AG04450 (cell line): ENCODE results near the gene LAMB2. TPM values are rescaled to one million over a fixed set of nuclear protein-coding genes. Genes with fewer than 3 reads are reported as not detected.
A peak's percentile ranks its signal among the peaks of the same experiment; 100 is the strongest.

Source experiments
- CTCF ChIA-PET: fragments of 300-600, 350-600 bp; formaldehyde crosslinking; extraction: SDS; loops from one replicate; lab custom pipeline; 2022; ENCODE audit warnings: antibody characterized with exemption, inconsistent platforms; lab: Charles Lee
- POLR2A ChIA-PET: fragments of 350-600 bp; formaldehyde crosslinking; extraction: SDS; loops from one replicate; lab custom pipeline; 2021; ENCODE audit warnings: antibody characterized with exemption, inconsistent platforms; lab: Yijun Ruan, JAX
- DNase-seq: peaks from one replicate; pipeline ENCODE4 v3.0.0-alpha.2; 2011; ENCODE audit warnings: low read depth, low spot score
- H3K27ac ChIP-seq: one replicate; pipeline ENCODE4 v1.5.1; 2012; ENCODE audit warnings: low read depth, low read length, control low read depth
- H3K27me3 ChIP-seq: one replicate; pipeline ENCODE4 v1.6.0; 2012; ENCODE audit warnings: low read length; ENCODE audit not compliant: control insufficient read depth, insufficient read depth
- H3K4me3 ChIP-seq: 2 replicates; pipeline ENCODE4 v1.5.1; 2011; ENCODE audit warnings: mild to moderate bottlenecking, low read depth, low read length, control low read depth
- H3K9me3 ChIP-seq: 2 replicates; pipeline ENCODE4 v1.5.1; 2012; ENCODE audit warnings: low read length; ENCODE audit not compliant: control insufficient read depth, insufficient read depth
- polyA plus RNA-seq: library from polyadenylated mRNA; depleted of rRNA; stranded (reverse); fragments of >200 nt; gene quantifications from 2 replicates; pipeline ENCODE4 v1.2.3, GENCODE V29; 2011
- TF ChIP-seq, protein P1 (sequence below): IDR thresholded peaks from 2 replicates; pipeline ENCODE4 v1.5.1; 2011; ENCODE audit warnings: low read depth, low read length, control low read depth, inconsistent platforms

The LAMB2 gene
- polyA plus RNA-seq, 1 experiment = 470 TPM

GRCh38 chr3:49165771-49166751, 33.2 kb upstream of the LAMB2 start, which contains the start of gene CCDC71:
CCDC71 (minus strand) TSS chr3:49166331; CDS start chr3:49164208, 2,123 bp downstream.
- peak; percentile 7 for DNase-seq
- H3K27ac ChIP-seq = peak within 1 kb of the TSS; percentile 39
- no peaks in the 10 kb centered on the region; the same call in 1 of the 2 replicates for H3K9me3 ChIP-seq
- ChIA-PET CTCF (interaction anchor here (1.2 kb wide), 1 partner anchor 284 kb away, joined by 4 read pairs; no protein-coding TSS in a partner anchor), POLR2A (interaction anchor here (0.6 to 0.7 kb wide), 2 partner anchors 12 to 309 kb away, joined by 3 to 4 read pairs; no protein-coding TSS in a partner anchor)
- H3K4me3 ChIP-seq = peak within 1 kb of the TSS; percentile 94
- TF ChIP-seq, protein P1, sequence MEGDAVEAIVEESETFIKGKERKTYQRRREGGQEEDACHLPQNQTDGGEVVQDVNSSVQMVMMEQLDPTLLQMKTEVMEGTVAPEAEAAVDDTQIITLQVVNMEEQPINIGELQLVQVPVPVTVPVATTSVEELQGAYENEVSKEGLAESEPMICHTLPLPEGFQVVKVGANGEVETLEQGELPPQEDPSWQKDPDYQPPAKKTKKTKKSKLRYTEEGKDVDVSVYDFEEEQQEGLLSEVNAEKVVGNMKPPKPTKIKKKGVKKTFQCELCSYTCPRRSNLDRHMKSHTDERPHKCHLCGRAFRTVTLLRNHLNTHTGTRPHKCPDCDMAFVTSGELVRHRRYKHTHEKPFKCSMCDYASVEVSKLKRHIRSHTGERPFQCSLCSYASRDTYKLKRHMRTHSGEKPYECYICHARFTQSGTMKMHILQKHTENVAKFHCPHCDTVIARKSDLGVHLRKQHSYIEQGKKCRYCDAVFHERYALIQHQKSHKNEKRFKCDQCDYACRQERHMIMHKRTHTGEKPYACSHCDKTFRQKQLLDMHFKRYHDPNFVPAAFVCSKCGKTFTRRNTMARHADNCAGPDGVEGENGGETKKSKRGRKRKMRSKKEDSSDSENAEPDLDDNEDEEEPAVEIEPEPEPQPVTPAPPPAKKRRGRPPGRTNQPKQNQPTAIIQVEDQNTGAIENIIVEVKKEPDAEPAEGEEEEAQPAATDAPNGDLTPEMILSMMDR = no peak
- no peaks in the 10 kb centered on the region for H3K27me3 ChIP-seq

GRCh38 chr3:49164983-49165720, 32.3 kb upstream of the LAMB2 start:
- POLR2A ChIA-PET = interaction anchor here (0.7 kb wide), 1 partner anchor 11 kb away, joined by 3 read pairs; no protein-coding TSS in a partner anchor
- no peaks in the 10 kb centered on the region for H3K27me3 ChIP-seq
- TF ChIP-seq, protein P1 = no peak
- CTCF ChIA-PET = interaction anchor here (1.1 to 1.2 kb wide), 2 partner anchors 9 to 285 kb away, joined by 3 to 4 read pairs; no protein-coding TSS in a partner anchor
- H3K27ac ChIP-seq = no peak overlapping the region
- DNase-seq = no peak
- H3K9me3 ChIP-seq = no peaks in the 10 kb centered on the region; the same call in 1 of the 2 replicates
- H3K4me3 ChIP-seq = peak overlapping the region; percentile 94

DNA sequence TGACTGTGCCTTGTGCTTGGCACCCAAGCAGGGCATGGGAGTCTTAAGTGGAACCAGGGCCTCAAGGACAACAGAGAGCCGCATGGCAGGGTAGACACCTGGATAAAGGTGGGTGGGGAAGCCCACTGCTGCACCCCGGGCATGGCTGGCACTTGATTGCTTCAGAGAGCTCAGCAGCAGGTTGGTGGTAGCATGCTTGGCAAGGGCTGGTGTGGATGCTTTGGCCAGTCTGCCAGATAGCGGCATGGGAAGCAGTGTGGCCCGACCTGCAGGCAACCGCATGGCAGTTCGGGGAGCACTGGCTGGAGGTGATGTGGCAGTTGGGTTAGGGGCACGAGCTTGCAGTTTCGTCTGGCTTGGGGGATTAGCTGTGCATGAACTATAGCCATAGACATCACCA, 30.8 kb upstream of the LAMB2 start:
- DNase-seq = no peak
- TF ChIP-seq, protein P1 = no peak
- POLR2A ChIA-PET = no interaction called here
- Histone ChIP-seq H3K9me3 (no peaks in the 10 kb centered on the region; the same call in 1 of the 2 replicates), H3K27ac (no peak overlapping the region), H3K27me3 (no peaks in the 10 kb centered on the region), H3K4me3 (no peak overlapping the region)
- CTCF ChIA-PET = no interaction called here

GRCh38 chr3:49162751-49163419, 30.0 kb upstream of the LAMB2 start:
- ChIA-PET POLR2A (interaction anchor here (0.6 kb wide), 1 partner anchor 278 kb away, joined by 3 read pairs; no protein-coding TSS in a partner anchor), CTCF (interaction anchor here (2.3 kb wide), 1 partner anchor 8 kb away, joined by 9 read pairs; the partner anchor contains the start of gene KLHDC8B)
- no peak overlapping the region for H3K27ac ChIP-seq
- no peaks in the 10 kb centered on the region; the same call in 1 of the 2 replicates for H3K9me3 ChIP-seq
- H3K4me3 ChIP-seq = no peak overlapping the region
- no peaks in the 10 kb centered on the region for H3K27me3 ChIP-seq
- no peak for DNase-seq
- TF ChIP-seq, protein P1 = no peak
